Uterus (tissue), 2 donors: Measurements from ENCODE around the gene NRXN3.

Experiments
- CTCF ChIP-seq, 4 experiments: fragments of 200-600 bp in 2 of 4; fragments of 450-650 bp in 2 of 4; sonication (generic) in 2 of 4; IDR thresholded peaks; one replicate each; pipeline ENCODE4 v1.5.1; 2016 to 2019; ENCODE audit warnings: antibody characterized with exemption in 4 of 4, mild to moderate bottlenecking in 2 of 4, moderate library complexity in 1 of 4
- POLR2A ChIP-seq, 2 donors: fragments of 450-650 bp; IDR thresholded peaks; one replicate each; pipeline ENCODE4 v1.6.1; 2016; ENCODE audit warnings: antibody characterized with exemption in 2 of 2, mild to moderate bottlenecking in 1 of 2, moderate library complexity in 1 of 2

DNA sequence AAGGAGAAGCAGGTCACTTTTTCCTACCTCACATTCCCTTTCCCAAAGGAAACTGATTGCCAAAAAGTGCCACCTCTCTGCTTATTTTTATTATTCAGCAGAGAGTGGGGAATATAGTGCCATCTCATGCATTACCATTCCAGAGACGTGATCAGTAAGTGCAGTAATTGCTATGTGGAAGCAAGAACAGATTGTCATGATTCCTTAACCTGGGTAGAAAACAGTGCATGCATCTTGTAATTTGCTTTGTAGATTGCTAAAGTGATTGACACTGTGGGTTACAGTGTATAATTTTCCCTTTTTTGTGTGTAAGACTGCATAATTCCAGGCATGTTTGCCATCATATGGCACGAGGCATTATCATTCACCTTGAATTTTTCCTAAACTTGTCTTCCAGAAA is 1708.6 kb downstream of the NRXN3 start:
- TF ChIP-seq CTCF (IDR thresholded peaks at IDR 0.05) (no peak), POLR2A (IDR thresholded peaks at IDR 0.05) (no peak)
